ENCODE data around the gene ZSWIM4.

Gene ZSWIM4

DNA sequence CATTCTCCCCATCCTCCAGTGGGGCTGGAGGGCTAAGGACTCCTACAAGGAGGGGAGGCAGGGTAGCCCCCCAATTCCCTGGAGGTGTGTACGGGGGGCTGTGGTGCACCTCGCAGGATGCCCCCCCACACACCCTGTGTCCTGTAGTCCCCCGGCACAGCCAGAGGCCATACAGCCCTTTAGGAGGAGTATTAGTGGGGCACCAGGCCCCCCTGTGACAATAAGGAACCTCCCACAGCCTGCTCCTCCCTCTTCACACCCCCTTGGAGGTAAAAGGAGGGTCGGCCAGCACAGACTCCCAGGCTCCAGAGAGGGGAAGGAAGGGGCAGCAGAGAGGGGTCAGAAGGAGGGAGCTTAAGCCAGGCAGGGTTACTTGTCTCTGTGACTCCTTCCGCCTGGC is 81.6 kb downstream of the ZSWIM4 start, which contains the start of gene NANOS3:
Gene NANOS3 (plus strand): TSS at position 301 of the 400 bp plus-strand sequence. CDS start 115 bp downstream, outside the sequence.
- no peak for DNase-seq

DNA sequence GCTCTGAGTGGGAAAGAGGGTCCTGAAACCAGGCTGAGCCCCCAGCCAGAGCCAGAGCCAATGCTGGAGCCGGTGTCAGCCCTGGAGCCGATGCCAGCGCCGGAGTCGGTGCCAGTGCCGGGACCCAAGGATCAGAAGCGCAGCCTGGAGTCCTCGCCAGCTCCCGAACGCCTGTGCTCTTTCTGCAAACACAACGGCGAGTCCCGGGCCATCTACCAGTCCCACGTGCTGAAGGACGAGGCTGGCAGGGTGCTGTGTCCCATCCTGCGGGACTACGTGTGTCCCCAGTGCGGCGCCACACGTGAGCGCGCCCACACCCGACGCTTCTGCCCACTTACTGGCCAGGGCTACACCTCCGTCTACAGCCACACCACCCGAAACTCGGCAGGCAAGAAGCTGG is 82.1 kb downstream of the ZSWIM4 start:
- DNase-seq, result no peak

DNA sequence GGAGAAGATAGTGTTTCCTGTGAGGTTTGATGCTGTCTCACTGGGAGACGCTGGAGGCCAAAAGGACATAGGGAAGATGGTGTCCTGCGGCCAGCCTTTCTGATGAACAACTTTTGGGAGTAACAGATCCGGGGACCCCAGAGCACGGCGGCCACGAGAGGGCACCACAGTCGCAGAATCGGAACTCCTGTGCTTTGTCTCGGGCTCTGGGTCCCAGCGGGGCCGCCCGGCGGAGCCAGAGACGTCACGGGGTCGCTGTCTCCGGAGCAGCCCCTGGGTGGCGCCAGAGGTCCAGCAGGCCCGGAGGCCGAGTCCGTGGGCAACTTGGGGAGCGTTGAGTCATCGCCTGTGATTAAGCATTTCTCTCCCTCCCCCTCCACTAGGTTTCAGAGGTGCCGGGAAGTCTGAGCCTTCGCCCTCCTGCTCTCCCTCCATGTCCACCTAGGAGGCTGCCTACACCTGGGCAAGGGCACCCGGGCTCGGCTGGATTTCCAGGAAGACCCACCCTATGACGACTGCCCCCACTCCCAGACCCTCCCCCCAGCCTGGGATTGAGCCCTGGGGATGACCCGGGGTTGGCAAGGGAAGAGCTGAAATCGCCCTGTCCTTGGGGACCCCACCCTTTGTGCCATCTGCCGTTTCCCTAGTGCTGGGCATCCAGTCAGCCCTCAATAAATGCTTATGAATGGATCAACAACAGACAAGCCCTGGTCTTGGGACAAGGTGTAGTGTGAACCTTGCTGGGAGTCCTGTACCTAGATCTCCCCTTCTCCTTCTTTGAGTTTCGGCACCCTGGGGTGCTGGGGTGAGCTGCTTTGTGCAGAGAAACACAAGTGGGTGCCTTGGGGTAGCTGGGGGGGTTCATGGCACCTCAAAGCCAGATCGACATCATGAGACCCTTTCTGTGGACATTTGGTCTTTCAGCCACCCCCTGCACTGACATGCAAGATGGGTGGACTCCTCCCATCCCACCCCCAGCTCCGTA is 85.1 kb downstream of the ZSWIM4 start:
- peak; percentile 99 for DNase-seq

GRCh38 chr19:13881251-13881691 is 86.0 kb downstream of the ZSWIM4 start:
- DNase-seq, result peak; percentile 41
